ELR (cell line): ENCODE measurements around the gene LRRC23.

Experiments used
- DNase-seq: peaks from one replicate; pipeline ENCODE4 v3.0.0-alpha.2; 2015; ENCODE audit warnings: low read depth

Gene LRRC23

DNA sequence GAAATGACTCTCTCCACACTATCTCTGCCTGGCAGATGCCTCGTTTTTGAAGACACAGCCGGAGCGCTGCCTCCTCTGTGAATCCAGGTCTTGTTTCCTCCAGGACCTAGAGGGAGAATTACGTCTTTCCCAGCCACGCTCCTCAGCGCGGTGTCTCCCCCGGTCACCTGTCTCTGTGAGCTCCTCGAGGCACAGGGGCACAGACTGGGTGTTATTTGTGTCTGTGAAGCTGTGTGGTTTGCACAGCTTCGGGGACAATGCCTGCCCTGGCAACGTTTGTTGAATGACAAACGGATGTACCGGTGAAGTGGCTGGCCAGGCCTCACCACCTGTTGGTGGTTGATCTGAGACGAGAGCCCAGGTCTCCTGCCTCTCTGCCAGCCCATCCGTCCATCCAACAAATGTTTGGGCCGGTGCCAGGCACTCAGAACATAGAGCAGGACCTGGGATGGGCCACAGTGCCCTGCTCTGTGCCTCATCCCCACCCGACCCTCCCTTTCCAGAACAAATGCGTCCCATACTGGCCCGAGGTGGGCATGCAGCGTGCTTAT lies 52.6 kb downstream of the LRRC23 start:
- no peak for DNase-seq

DNA sequence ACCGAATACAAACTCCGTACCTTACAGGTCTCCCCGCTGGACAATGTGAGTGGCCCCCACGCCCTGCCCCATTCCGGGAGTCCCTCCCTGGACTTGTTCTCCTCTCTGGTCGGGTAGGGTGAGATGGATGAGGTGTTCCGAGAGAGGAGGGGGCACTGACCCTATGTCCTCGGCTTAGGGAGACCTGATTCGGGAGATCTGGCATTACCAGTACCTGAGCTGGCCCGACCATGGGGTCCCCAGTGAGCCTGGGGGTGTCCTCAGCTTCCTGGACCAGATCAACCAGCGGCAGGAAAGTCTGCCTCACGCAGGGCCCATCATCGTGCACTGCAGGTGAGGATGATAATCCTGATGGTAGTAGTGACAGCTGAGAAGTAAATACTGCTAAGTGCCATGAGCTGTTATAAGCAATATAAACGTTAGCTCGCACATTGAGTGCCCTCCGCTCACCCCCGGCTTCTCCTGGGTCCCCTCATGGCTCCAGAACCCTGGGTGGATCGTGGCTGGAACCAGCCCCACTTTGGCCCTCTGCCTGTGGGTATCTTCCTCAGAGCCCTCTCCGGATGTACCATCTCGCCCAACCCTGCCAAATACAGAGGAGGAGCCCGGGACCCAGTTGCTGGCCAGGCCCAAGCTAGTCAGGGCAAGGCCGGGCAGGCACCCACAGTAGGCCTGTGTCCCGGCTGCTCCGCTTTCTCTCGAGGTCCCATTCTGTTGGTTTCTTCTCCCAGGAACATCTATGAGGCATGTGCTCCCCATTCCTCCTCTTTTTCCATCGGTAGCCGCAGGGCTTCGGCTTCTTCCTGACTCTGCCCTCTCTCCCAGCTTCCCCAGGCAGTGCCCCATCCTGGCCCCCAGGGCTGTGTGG lies 53.4 kb downstream of the LRRC23 start:
- DNase-seq = no peak

GRCh38 chr12:6958609-6959057 lies 54.0 kb downstream of the LRRC23 start:
- DNase-seq = no peak

- no peak for DNase-seq
Measured at GRCh38 chr12:6959058-6959804, 54.6 kb downstream of the LRRC23 start.

GRCh38 chr12:6959805-6960592 lies 55.4 kb downstream of the LRRC23 start:
- no peak for DNase-seq

GRCh38 chr12:6960593-6961277 lies 56.1 kb downstream of the LRRC23 start:
- peak; percentile 57 for DNase-seq

DNA sequence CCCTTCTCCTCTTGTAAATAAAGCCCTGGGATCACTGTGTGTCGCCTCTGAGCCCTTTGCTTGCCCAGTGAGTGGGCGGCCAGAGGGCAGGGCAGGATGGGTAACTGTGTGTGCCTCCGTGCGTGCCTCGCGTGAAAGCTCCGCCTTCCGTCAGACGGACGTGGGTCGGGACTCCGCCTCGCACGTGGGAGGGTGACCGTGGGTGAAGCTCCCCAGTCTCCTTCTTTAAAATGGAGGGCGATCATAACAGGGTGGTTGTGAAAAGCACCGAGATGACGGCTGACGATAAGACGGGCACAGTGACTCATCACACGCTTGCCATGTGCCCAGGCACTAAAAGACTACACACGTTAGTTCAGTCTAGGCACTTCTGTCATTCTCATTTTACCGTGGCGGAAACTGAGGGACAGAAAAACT lies 56.7 kb downstream of the LRRC23 start:
- DNase-seq = peak; percentile 60

- peak; percentile 78 for DNase-seq
Measured at GRCh38 chr12:6961695-6962284, 57.2 kb downstream of the LRRC23 start.

- DNase-seq = no peak
Measured at GRCh38 chr12:6962285-6963015, 57.8 kb downstream of the LRRC23 start.

DNA sequence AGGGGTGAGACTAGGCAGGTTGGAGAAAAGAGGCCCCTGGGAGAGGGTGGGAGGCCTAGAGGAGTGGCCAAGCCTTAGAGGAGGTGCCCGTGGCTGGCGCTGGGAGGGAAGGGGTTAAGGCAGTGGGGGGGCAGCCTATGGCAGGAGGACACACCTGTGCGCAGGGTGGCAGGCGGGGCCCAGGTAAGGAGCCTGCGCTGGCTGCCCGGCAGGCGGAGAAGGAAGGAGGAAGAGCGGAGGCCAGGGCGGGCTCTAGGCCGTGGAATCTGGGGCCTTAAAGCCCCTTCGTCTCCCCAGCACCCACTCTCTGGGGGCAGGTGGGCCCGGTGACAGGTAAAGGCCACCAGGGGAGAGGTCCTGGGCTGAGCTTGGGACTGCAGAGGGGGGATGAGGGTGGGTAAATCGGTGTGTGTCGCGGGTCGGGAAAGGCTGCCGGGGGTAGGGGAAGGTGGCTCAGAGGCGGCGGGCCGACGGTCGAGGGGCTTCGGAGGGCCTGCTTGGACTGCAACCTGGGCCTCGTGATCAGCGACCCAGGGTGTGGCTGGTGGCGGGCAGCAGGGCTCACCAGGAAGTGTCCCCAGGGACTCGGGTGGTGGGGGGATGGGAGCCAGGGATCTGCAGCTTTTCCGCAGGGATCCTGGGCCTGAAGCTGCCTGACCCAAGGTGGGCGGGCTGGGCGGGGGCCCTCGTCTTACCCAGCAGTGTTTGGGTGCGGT lies 58.6 kb downstream of the LRRC23 start:
- DNase-seq = no peak
